PC-9 (cell line): ENCODE results near the gene MMP17.

Source experiments
- EZH2 ChIP-seq: fragments of 200-600 bp; sonication (generic); IDR thresholded peaks from 2 replicates; pipeline ENCODE4 v1.8.0; 2017; ENCODE audit warnings: antibody characterized with exemption, low read depth
- TF ChIP-seq, protein P1 (sequence below): fragments of 200-600 bp; sonication (generic); conservative IDR thresholded peaks from 2 replicates; pipeline ENCODE4 v1.6.1; 2017; ENCODE audit warnings: mixed run types, antibody characterized with exemption, mild to moderate bottlenecking, moderate library complexity

DNA sequence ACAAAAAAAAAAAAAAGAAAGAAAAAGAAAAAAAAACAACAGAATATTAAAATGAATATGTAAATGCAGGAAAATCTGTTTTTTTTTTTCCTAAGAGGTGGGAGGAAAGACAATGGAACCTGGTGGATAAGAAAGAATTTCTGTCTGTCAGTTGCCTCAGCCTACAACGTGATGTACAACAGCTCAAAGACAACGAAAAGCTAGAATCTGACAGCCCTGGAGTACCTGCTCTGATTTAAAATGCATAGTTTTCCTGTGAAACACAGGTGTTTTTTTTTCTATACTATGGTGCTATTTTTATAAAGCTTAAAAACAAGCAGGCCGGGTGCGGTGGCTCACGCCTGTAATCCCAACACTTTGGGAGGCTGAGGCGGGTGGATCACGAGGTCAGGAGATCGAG is 36.3 kb downstream of the MMP17 start:
- TF ChIP-seq, protein P1, sequence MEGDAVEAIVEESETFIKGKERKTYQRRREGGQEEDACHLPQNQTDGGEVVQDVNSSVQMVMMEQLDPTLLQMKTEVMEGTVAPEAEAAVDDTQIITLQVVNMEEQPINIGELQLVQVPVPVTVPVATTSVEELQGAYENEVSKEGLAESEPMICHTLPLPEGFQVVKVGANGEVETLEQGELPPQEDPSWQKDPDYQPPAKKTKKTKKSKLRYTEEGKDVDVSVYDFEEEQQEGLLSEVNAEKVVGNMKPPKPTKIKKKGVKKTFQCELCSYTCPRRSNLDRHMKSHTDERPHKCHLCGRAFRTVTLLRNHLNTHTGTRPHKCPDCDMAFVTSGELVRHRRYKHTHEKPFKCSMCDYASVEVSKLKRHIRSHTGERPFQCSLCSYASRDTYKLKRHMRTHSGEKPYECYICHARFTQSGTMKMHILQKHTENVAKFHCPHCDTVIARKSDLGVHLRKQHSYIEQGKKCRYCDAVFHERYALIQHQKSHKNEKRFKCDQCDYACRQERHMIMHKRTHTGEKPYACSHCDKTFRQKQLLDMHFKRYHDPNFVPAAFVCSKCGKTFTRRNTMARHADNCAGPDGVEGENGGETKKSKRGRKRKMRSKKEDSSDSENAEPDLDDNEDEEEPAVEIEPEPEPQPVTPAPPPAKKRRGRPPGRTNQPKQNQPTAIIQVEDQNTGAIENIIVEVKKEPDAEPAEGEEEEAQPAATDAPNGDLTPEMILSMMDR, result no peak
- TF ChIP-seq EZH2, result no peak
